Measurements from ENCODE around the gene PAK1IP1.
"Not testable (repeated sequence)": the region's sequence is repeated elsewhere in the genome, so short reads cannot be mapped to it uniquely, and the experiment has no call there.

PAK1IP1 gene

DNA sequence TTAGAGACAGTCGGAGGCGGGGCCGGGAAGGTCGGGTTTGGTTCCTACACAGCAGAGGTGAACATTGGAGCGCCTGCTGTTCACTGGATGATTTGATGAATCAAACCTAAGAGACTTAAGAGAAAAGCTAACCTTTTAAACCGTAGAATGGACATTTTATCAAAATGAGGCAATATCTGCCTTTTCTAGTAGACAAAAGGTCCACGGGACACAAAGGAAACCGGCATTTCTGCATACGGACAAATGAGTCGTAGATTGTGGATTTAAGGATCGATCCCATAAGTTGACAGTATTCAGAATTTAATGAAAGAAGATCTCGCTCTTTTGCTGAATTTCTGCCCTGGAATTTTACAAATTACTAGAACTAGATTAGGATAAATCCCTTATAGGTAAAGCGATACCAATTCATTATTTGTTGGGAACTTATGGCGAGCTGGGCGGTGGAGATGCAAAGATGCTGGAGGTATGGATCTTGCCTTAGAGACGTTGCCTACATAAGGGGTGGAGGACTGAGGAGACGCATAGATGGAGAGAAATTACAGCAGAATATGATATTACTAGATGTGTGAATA lies 400 bp downstream of the PAK1IP1 start:
- DNase-seq = no peak

DNA sequence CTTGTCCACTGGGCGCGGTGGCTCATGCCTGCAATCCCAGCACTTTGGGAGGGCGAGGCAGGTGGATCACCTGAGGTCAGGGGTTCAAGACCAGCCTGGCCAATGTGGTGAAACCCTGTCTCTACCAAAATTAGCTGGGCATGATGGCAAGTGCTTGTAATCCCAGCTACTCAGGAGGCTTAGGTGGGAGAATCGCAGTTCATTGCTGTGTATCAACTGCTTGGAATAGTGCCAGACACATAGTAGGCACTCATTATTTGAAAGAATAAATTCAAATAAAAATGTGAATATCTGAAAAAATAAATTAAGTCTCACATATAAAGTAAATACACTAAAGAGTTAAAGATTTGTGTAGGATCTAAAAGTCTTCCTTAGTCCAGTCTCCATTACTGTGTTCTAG lies 1.9 kb downstream of the PAK1IP1 start:
- DNase-seq = no peak

- no peak for DNase-seq
Observed at GRCh38 chr6:10713962-10714361, 19.2 kb downstream of the PAK1IP1 start.

- DNase-seq = peak; percentile 12
Observed at GRCh38 chr6:10719296-10719963, 24.7 kb downstream of the PAK1IP1 start.

DNA sequence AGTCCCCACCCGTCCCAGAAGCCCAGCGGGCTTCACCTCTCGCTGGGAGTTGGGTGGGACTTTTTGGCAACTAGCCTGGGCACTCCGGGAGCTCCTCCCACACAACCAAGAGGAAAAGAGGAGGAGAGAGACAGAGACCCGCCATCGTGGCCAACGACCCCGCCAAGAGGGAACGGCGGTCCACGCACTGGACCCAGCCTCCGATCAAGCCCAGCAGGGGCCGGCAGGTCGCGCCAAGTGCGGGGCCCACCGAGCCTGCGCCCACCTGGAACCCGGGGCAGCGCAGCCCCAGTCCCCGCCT lies 25.1 kb downstream of the PAK1IP1 start:
- no peak for DNase-seq

DNA sequence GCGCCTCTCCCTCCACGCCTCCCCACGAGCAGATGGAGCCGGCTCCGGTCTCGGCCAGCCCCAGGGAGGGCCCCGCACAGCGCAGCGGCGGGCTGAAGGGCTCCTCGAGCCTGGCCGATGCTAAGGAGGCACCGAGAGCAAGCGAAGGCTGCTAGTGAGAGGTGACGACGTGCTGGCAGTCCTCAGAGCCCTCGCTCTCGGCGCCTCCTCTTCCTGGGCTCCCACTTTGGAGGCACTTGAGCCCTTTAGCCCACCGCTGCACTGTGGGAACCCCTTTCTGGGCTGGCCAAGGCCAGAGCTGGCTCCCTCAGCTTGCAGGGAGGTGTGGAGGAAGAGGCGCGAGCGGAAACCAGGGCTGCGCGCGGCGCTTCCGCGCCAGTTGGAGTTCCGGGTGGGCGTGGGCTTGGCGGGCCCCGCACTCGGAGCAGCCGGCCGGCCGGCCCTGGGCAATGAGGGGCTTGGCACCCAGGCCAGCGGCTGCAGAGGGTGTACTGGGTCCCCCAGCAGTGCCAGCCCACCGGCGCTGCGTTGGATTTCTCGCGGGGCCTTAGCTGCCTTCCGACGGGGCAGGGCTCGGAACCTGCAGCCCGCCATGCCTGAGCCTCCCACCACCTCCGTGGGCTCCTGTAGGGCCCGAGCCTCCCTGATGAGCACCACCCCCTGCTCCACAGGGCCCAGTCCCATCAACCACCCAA lies 25.6 kb downstream of the PAK1IP1 start:
- peak; percentile 41 for DNase-seq

- not testable (repeated sequence) for DNase-seq
Observed at GRCh38 chr6:10720960-10721849, 26.4 kb downstream of the PAK1IP1 start.

DNA sequence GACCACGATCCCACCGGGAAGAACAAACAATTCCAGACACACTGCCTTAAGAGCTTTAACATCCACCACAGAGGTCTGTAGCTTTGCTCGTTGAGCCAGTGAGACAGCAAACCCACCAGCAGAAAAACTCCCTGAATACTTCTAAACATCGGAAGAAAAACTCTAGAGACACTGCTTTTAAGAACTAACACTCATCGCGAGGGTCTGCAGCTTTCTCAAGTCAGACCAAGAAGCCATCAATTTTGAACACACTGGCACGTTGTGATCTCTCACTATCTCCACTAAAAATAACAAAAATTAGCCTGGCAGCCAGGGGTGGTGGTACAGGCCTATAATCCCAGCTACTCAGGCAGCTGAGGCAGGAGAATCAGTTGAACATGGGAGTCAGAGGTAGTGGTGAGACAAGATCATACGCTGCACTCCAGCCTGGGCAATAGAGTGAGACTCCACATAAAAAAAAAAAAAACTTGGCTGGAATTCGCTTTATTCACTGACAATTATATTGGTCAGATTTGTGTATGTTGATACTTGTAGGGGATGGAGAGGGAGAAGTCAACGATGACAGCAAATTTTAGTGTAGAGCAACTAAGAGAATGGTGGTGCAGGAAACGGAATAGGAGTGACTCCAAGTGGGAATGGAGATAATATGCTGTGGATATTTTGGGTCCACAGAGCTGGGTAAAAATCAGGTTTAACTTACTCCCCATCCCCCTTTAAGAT lies 27.2 kb downstream of the PAK1IP1 start:
- DNase-seq = no peak

DNA sequence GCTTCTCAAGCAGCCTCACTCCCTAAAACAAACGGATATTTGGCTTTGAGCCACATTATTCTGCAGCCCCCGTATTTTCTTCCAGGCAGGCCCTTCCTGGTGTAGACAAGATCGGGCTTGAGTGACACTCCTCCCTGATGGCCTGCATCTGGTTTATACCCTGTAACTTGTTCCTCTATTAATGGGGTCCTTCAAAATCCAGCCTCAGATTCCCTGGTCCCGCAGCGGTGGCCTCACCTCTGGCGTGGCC lies 27.7 kb downstream of the PAK1IP1 start:
- DNase-seq = no peak

- DNase-seq = peak; percentile 93
Observed at GRCh38 chr6:10722820-10723566, 28.2 kb downstream of the PAK1IP1 start, which contains the start of gene TMEM14C. Gene TMEM14C (plus strand): TSS chr6:10723070. CDS start chr6:10724614, 1,544 bp downstream.

DNA sequence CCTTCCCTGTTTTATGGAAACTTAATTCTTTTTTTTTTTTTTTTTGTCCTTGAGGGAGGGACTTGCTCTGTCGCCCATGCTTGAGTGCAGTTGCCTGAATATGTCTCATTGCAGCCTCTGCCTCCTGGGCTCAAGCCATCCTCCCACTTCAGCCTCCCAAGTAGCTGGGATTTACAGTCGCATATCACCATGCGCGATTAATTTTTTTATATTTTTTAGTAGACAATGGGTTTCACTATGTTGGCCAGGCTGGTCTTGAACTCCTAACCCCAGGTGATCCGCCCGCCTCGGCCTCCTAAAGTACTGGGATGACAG lies 28.8 kb downstream of the PAK1IP1 start:
- no peak for DNase-seq

DNA sequence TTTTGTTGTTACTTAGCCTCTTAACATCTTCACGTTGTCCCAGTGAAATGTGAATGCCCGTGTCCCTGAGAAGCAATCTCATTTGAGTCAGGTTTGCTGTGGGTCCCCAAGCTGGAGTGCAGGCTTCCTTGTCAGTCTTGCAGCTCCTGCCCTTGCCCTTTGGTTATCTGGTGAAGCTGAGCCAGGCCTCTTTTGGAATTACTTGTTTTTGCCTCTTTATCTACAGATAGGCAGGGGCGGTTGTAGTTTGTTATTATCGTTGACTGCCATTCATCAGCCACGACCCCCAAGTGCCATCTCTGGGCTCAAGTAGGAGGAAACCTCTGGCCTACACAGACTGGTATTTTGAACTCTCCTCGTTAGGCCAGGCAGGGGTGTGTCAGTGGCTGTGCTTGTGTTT lies 30.3 kb downstream of the PAK1IP1 start:
- DNase-seq = no peak

GRCh38 chr6:10725716-10726115 lies 30.9 kb downstream of the PAK1IP1 start:
- no peak for DNase-seq

DNA sequence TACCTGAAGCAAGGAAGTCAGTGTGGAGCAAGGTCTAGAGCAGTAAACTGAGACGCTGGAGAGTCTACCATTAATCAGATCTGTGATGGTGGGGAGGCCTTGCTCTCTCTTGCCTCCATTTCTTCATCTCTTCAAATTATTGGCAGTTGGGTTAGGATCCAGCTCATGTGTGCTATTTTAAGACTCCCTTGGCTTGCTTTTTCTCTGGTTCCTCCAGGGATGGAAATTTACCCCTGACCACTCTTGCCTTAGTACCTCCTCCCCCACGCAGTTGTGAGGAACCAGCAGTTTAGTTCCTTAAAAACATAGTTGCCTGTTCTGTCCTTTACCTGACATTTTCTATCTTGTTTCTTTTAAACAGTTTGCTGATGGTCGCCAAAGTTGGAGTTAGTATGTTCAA lies 35.5 kb downstream of the PAK1IP1 start:
- no peak for DNase-seq

- DNase-seq = no peak
Observed at GRCh38 chr6:10733151-10733715, 38.5 kb downstream of the PAK1IP1 start.

- no peak for DNase-seq
Observed at GRCh38 chr6:10733863-10734262, 39.1 kb downstream of the PAK1IP1 start.

- no peak for DNase-seq
Observed at GRCh38 chr6:10736731-10737130, 42.0 kb downstream of the PAK1IP1 start.

GRCh38 chr6:10740061-10740460 lies 45.3 kb downstream of the PAK1IP1 start:
- DNase-seq = no peak

DNA sequence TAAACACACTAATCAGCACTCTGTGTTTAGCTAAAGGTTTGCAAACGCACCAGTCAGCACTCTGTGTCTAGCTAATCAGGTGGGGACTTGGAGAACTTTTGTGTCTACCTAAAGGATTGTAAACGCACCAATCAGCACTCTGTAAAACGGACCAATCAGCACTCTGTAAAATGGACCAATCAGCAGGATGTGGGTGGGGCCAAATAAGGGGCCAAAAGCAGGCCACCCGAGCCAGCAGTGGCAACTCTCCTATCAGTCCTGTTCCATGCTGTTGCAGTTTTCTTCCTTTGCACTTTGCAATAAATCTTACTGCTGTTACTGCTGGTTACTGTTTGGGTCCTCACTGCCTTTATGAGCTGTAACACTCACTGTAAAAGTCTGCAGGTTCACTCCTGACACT lies 46.9 kb downstream of the PAK1IP1 start:
- DNase-seq = not testable (repeated sequence)

DNA sequence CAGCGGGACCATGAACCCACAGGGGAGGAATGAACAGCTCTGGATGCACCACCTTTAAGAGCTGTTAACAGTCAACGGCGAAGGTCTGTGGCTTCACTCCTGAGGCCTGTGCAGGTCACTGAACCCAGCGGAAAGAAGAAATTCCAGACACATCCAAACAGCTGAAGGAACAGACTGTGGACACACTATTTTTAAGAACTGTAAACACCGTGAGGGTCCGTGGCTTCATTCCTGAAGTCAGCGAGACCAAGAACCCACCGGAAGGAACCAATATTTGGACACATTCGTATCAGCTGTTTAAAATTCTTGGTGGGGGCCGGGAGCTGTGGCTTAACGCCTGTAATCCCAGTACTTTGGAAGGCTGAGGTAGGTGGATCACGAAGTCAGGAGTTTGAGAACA lies 47.5 kb downstream of the PAK1IP1 start:
- no peak for DNase-seq

GRCh38 chr6:10743515-10743914 lies 48.7 kb downstream of the PAK1IP1 start:
- no peak for DNase-seq

- no peak for DNase-seq
Observed at GRCh38 chr6:10745116-10745515, 50.3 kb downstream of the PAK1IP1 start.
